Gastroesophageal sphincter (tissue), 4 donors: ENCODE measurements around the gene CKS1B. TPM values are rescaled to one million over a fixed set of nuclear protein-coding genes. Genes with fewer than 3 reads are reported as not detected.
A peak's percentile ranks its signal among the peaks of the same experiment; 100 is the strongest.
"Not testable (repeated sequence)": the region's sequence is repeated elsewhere in the genome, so short reads cannot be mapped to it uniquely, and the experiment has no call there.

Source experiments
- ATAC-seq: fragments of 150-250 bp; one replicate; pipeline ENCODE4 v1.9.1; 2016; ENCODE audit warnings: mild to moderate bottlenecking, moderate library complexity
- H3K27ac ChIP-seq, 4 donors: fragments of 200-600 bp; sonication (generic) in 3 of 4; 1 replicate in 3 of 4; 2 replicates in 1 of 4; pipeline ENCODE4 v1.5.1; 2016 to 2019
- H3K27me3 ChIP-seq: fragments of 200-600 bp; sonication (generic); one replicate; pipeline ENCODE4 v1.5.1; 2019
- H3K36me3 ChIP-seq, 2 donors: fragments of 200-600 bp; sonication (generic); one replicate each; pipeline ENCODE4 v1.5.1; 2019; ENCODE audit warnings: control low read depth in 1 of 2
- H3K4me1 ChIP-seq, 3 donors: fragments of 200-600 bp; sonication (generic); 1 replicate in 2 of 3; 2 replicates in 1 of 3; pipeline ENCODE4 v1.5.1; 2016 to 2019; ENCODE audit warnings: control low read depth in 2 of 3
- H3K4me3 ChIP-seq, 2 donors: fragments of 200-600 bp; sonication (generic); one replicate each; pipeline ENCODE4 v1.5.1; 2019; ENCODE audit warnings: mild to moderate bottlenecking in 1 of 2, moderate library complexity in 1 of 2
- H3K9me3 ChIP-seq, 3 donors: fragments of 200-600 bp; sonication (generic); one replicate each; pipeline ENCODE4 v1.5.1; 2017 to 2019; ENCODE audit warnings: control low read depth in 2 of 3
- CTCF ChIP-seq, 4 experiments: fragments of 200-600 bp in 2 of 4; fragments of 450-650 bp in 2 of 4; sonication (generic) in 1 of 4; IDR thresholded peaks; one replicate each; pipeline ENCODE4 v1.5.1; 2017 to 2019; ENCODE audit warnings: antibody characterized with exemption in 4 of 4, mild to moderate bottlenecking in 2 of 4, moderate library complexity in 2 of 4
- EP300 ChIP-seq: sonication (generic); formaldehyde crosslinking; IDR thresholded peaks from one replicate; pipeline ENCODE4 v1.6.1; 2017; ENCODE audit warnings: antibody characterized with exemption, mild to moderate bottlenecking
- POLR2A ChIP-seq, 2 donors: fragments of 450-650 bp; IDR thresholded peaks; one replicate each; pipeline ENCODE4 v1.6.1; 2017; ENCODE audit warnings: antibody characterized with exemption in 2 of 2, mild to moderate bottlenecking in 2 of 2, moderate library complexity in 1 of 2
- POLR2AphosphoS5 ChIP-seq: sonication (generic); formaldehyde crosslinking; IDR thresholded peaks from one replicate; pipeline ENCODE4 v1.6.1; 2017; ENCODE audit warnings: antibody characterized with exemption
- WGBS, 2 donors: methylation state at CpG; one replicate each; pipeline ENCODE4 v1.1.5; 2018; ENCODE audit warnings: low coverage in 1 of 2; 5-methylcytosine and 5-hydroxymethylcytosine counted together
- total RNA-seq, 4 donors: library from RNA; depleted of rRNA; stranded (reverse); fragments of >200 nt; gene quantifications; one replicate each; pipeline ENCODE4 v1.1.0, GENCODE V29; 2016

Gene CKS1B
- total RNA-seq, 4 donors from 2014 or later, result 7.5 to 24.2 (median 17.6) TPM

GRCh38 chr1:154975409-154976059 is 1.1 kb downstream of the CKS1B start:
- no peaks in the 10 kb centered on the region for H3K27me3 ChIP-seq
- H3K4me3 ChIP-seq, result peak overlapping the region; percentile 62 to 73
- H3K27ac ChIP-seq, result peak overlapping the region; percentile 84 to 99 (median 97)
- H3K9me3 ChIP-seq, result no peaks in the 10 kb centered on the region
- no peak for ATAC-seq
- TF ChIP-seq POLR2AphosphoS5, result no peak
- peak in 1 of 2 donors; percentile 18 for TF ChIP-seq POLR2A (IDR thresholded peaks at IDR 0.05)
- H3K36me3 ChIP-seq, result peaks cover 0 to 12% of the 10 kb centered on the region in 2 donors
- peaks cover 2 to 47% (median 19%) of the 10 kb centered on the region in 3 donors for H3K4me1 ChIP-seq
- 0 to 2% methylated on average over 4 to 14 of the region's 24 CpGs for WGBS, 2 donors

- not testable (repeated sequence) for H3K4me3 ChIP-seq, H3K27ac ChIP-seq, H3K27me3 ChIP-seq, ATAC-seq, H3K9me3 ChIP-seq
- Histone ChIP-seq H3K36me3 (peaks cover 0 to 12% of the 10 kb centered on the region in 2 donors), H3K4me1 (peaks cover 2 to 32% (median 9%) of the 10 kb centered on the region in 3 donors)
- WGBS, 2 donors, result 62 to 90% methylated on average over 2 to 3 of the region's 3 CpGs
Measured at GRCh38 chr1:154977762-154978161, 3.3 kb downstream of the CKS1B start.

- no peak for ATAC-seq
- no peaks in the 10 kb centered on the region for H3K27me3 ChIP-seq
- H3K4me3 ChIP-seq, result no peak overlapping the region
- 81 to 92% methylated on average over 2 to 3 of the region's 3 CpGs for WGBS, 2 donors
- TF ChIP-seq POLR2AphosphoS5, result no peak
- no peak for TF ChIP-seq CTCF (IDR thresholded peaks at IDR 0.05)
- no peak for TF ChIP-seq POLR2A (IDR thresholded peaks at IDR 0.05)
- TF ChIP-seq EP300, result no peak
- H3K9me3 ChIP-seq, result no peaks in the 10 kb centered on the region
- peaks cover 0 to 12% of the 10 kb centered on the region in 2 donors for H3K36me3 ChIP-seq
- peaks cover 0 to 30% (median 5%) of the 10 kb centered on the region in 3 donors for H3K4me1 ChIP-seq
- H3K27ac ChIP-seq, result no peak overlapping the region
Measured at GRCh38 chr1:154978360-154978759, 3.9 kb downstream of the CKS1B start.

GRCh38 chr1:154982341-154982740 is 7.9 kb downstream of the CKS1B start:
- peak overlapping the region; percentile 24 to 73 for H3K4me3 ChIP-seq

GRCh38 chr1:154982897-154983648 is 8.6 kb downstream of the CKS1B start, which contains the start of gene FLAD1:
Gene FLAD1 (plus strand): TSS chr1:154983344. CDS start chr1:154983695, 351 bp downstream.
- Histone ChIP-seq H3K27ac (peak within 1 kb of the TSS; percentile 79 to 82 (median 80)), H3K4me3 (peak within 1 kb of the TSS; percentile 73 to 99), H3K4me1 (peaks cover 0 to 34% (median 11%) of the 10 kb centered on the region in 3 donors), H3K9me3 (no peaks in the 10 kb centered on the region), H3K27me3 (no peaks in the 10 kb centered on the region), H3K36me3 (peaks cover 0 to 35% of the 10 kb centered on the region in 2 donors)
- WGBS, 2 donors, result 0% methylated on average over 12 to 24 of the region's 26 CpGs
- ATAC-seq, result peak; percentile 100
- TF ChIP-seq POLR2A (IDR thresholded peaks at IDR 0.05) (no peak), POLR2AphosphoS5 (peak; percentile 78), EP300 (no peak), CTCF (IDR thresholded peaks at IDR 0.05) (no peak)

More at GRCh38 chr1:154982341-154982740, 7.9 kb downstream of the CKS1B start:
- peak overlapping the region in 2 of 4 donors; percentile 55 to 79 for H3K27ac ChIP-seq
- WGBS, 2 donors, result 33 to 54% methylated on average over 3 to 4 of the region's 6 CpGs
- no peak for TF ChIP-seq POLR2A (IDR thresholded peaks at IDR 0.05)
- no peak for TF ChIP-seq POLR2AphosphoS5
- TF ChIP-seq CTCF (IDR thresholded peaks at IDR 0.05), result no peak
- peaks cover 0 to 28% of the 10 kb centered on the region in 2 donors for H3K36me3 ChIP-seq
- H3K27me3 ChIP-seq, result no peaks in the 10 kb centered on the region
- no peak for ATAC-seq
- H3K4me1 ChIP-seq, result peaks cover 0 to 32% (median 11%) of the 10 kb centered on the region in 3 donors
- H3K9me3 ChIP-seq, result no peaks in the 10 kb centered on the region
